Esophagus muscularis mucosa (tissue), 4 donors: ENCODE measurements around the gene PCGF1. TPM values are rescaled to one million over a fixed set of nuclear protein-coding genes. Genes with fewer than 3 reads are reported as not detected.

Experiments
- DNase-seq: peaks from one replicate; pipeline ENCODE4 v3.0.0-alpha.2; 2017; ENCODE audit errors: extremely low spot score
- H3K27ac ChIP-seq, 4 donors: fragments of 200-600 bp; sonication (generic); replicated peaks in 1 of 4; 1 replicate in 3 of 4; 2 replicates in 1 of 4; pipeline ENCODE4 v1.5.1; 2016 to 2019; ENCODE audit warnings: mild to moderate bottlenecking in 1 of 4
- H3K27me3 ChIP-seq, 4 donors: fragments of 200-600 bp; sonication (generic); one replicate each; pipeline versions ENCODE4 v1.5.1 to v1.6.0; 2016 to 2019
- H3K36me3 ChIP-seq, 4 donors: fragments of 200-600 bp; sonication (generic); one replicate each; pipeline ENCODE4 v1.5.1; 2016 to 2019
- H3K4me1 ChIP-seq, 4 donors: fragments of 200-600 bp; sonication (generic); one replicate each; pipeline ENCODE4 v1.5.1; 2016 to 2019
- H3K4me3 ChIP-seq, 4 donors: fragments of 200-600 bp; sonication (generic); 1 replicate in 2 of 4; 2 replicates in 2 of 4; pipeline ENCODE4 v1.5.1; 2016 to 2019; ENCODE audit warnings: mild to moderate bottlenecking in 4 of 4, moderate library complexity in 1 of 4
- H3K9me3 ChIP-seq, 4 donors: fragments of 200-600 bp; sonication (generic); 1 replicate in 3 of 4; 2 replicates in 1 of 4; pipeline ENCODE4 v1.5.1; 2016 to 2019
- EP300 ChIP-seq: sonication (generic); formaldehyde crosslinking; IDR thresholded peaks from one replicate; pipeline ENCODE4 v1.6.1; 2017; ENCODE audit warnings: antibody characterized with exemption
- POLR2A ChIP-seq: fragments of 450-650 bp; IDR thresholded peaks from one replicate; pipeline ENCODE4 v1.6.1; 2017; ENCODE audit warnings: antibody characterized with exemption, moderate library complexity, mild to moderate bottlenecking, low read depth
- POLR2AphosphoS5 ChIP-seq, 2 donors: sonication (generic); formaldehyde crosslinking; IDR thresholded peaks; one replicate each; pipeline ENCODE4 v1.6.1; 2017; ENCODE audit warnings: antibody characterized with exemption in 2 of 2
- WGBS: methylation state at CpG from one replicate; pipeline ENCODE4 v1.1.5; 2018; 5-methylcytosine and 5-hydroxymethylcytosine counted together
- intact Hi-C: fragments of 100-400 bp; cut with DNase I; formaldehyde crosslinking; loops from one replicate; pipeline ENCODE4 v1.15.1; 2023
- total RNA-seq, 4 donors: library from RNA; depleted of rRNA; stranded (reverse); fragments of >200 nt; gene quantifications; one replicate each; pipeline versions ENCODE4 v1.1.0 to v1.2.1, GENCODE V29; 2016
- TF ChIP-seq, protein P1 (sequence below), 3 experiments: fragments of 200-600 bp in 2 of 3; fragments of 450-650 bp in 1 of 3; sonication (generic) in 2 of 3; IDR thresholded peaks; one replicate each; pipeline ENCODE4 v1.5.1; 2017 to 2019; ENCODE audit warnings: antibody characterized with exemption in 3 of 3, mild to moderate bottlenecking in 2 of 3, moderate library complexity in 1 of 3

PCGF1 gene
- total RNA-seq, 4 donors from 2014 or later = 11.3 to 14.1 (median 12.7) TPM

DNA sequence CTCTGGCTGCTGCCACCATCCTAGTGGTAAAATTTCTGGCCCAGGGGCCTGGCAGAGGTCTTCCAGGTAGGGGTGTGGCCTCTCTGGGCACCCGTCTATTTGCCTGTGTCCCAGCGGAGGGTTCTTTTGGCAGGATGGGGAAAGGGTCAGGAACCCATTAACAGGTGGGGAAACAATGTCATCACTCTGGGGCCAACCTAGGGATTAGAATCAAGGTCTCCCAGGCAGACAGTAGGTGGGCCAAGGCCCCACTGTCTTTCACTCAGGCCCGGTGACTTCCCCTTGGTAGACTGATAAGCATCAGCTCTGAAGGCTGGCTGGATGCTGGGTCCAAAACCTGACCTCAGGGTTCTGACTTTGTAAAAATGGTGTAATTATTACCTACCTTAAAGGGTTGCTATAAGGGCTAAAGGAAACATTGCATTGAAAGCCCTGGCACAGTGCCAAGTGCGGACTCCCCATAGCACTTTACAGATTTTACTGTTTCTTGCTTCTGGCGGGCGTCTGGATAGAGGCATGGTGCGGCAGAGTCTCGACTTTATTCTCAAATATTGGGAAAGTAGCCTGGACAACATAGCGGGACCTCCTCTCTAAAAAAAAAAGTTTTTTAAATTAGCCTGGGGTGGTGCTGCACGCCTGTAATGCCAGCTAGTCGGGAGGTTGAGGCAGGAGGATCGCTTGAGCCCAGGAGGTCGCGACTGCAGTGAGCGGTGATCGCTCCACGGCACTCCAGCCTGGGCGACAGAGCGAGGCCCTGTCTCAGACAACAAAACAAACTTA, 10.3 kb downstream of the PCGF1 start:
- WGBS = 68% methylated on average over 12 of the region's 19 CpGs
- H3K27me3 ChIP-seq = peaks cover 0 to 55% (median 41%) of the 10 kb centered on the region in 4 donors

DNA sequence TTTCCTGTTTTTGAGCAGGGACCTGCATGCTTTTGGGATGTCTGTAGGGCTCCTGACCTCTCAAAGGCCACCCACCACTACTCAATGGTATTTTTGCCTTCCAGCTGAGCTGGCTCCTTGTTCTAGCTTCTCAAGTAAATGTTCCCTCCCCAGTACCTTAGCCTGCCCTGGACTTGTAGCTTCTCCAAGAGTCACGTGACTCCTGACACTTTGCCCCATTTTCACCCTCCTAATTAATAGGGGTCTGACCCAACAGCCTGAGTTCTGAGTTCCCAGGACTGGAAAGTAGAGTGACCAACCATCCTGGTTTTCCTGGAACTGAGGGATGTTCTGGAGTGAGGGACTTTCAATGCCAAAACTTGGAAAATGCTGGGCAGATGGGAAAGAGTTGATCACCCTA, 12.1 kb downstream of the PCGF1 start:
- intact Hi-C loops = no loop called here
- no peak overlapping the region for H3K4me3 ChIP-seq
- H3K4me1 ChIP-seq = peaks cover 25 to 29% (median 27%) of the 10 kb centered on the region in 4 donors
- 86% methylated on average over 1 of the region's 1 CpG for WGBS
- peaks cover 31 to 42% (median 42%) of the 10 kb centered on the region in 4 donors for H3K36me3 ChIP-seq
- no peak overlapping the region for H3K27ac ChIP-seq
- peaks cover 0 to 38% (median 32%) of the 10 kb centered on the region in 4 donors for H3K27me3 ChIP-seq
- H3K9me3 ChIP-seq = no peaks in the 10 kb centered on the region
- TF ChIP-seq POLR2A (no peak), EP300 (no peak), POLR2AphosphoS5 (IDR thresholded peaks at IDR 0.05) (no peak)
- TF ChIP-seq, protein P1, sequence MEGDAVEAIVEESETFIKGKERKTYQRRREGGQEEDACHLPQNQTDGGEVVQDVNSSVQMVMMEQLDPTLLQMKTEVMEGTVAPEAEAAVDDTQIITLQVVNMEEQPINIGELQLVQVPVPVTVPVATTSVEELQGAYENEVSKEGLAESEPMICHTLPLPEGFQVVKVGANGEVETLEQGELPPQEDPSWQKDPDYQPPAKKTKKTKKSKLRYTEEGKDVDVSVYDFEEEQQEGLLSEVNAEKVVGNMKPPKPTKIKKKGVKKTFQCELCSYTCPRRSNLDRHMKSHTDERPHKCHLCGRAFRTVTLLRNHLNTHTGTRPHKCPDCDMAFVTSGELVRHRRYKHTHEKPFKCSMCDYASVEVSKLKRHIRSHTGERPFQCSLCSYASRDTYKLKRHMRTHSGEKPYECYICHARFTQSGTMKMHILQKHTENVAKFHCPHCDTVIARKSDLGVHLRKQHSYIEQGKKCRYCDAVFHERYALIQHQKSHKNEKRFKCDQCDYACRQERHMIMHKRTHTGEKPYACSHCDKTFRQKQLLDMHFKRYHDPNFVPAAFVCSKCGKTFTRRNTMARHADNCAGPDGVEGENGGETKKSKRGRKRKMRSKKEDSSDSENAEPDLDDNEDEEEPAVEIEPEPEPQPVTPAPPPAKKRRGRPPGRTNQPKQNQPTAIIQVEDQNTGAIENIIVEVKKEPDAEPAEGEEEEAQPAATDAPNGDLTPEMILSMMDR (IDR thresholded peaks at IDR 0.05) = no peak
- no peak for DNase-seq

More for the DNA sequence above, 10.3 kb downstream of the PCGF1 start:
- H3K4me3 ChIP-seq = peak overlapping the region in 3 of 4 donors; percentile 31 to 40 (median 38)
- intact Hi-C loops = no loop called here
- DNase-seq = no peak
- no peaks in the 10 kb centered on the region for H3K9me3 ChIP-seq
- H3K36me3 ChIP-seq = peaks cover 15 to 25% (median 24%) of the 10 kb centered on the region in 4 donors
- no peak overlapping the region for H3K27ac ChIP-seq
- peaks cover 27 to 31% (median 28%) of the 10 kb centered on the region in 4 donors for H3K4me1 ChIP-seq
- TF ChIP-seq, protein P1 (IDR thresholded peaks at IDR 0.05) = no peak
- no peak for TF ChIP-seq EP300
- TF ChIP-seq POLR2AphosphoS5 (IDR thresholded peaks at IDR 0.05) = no peak
- TF ChIP-seq POLR2A = no peak

DNA sequence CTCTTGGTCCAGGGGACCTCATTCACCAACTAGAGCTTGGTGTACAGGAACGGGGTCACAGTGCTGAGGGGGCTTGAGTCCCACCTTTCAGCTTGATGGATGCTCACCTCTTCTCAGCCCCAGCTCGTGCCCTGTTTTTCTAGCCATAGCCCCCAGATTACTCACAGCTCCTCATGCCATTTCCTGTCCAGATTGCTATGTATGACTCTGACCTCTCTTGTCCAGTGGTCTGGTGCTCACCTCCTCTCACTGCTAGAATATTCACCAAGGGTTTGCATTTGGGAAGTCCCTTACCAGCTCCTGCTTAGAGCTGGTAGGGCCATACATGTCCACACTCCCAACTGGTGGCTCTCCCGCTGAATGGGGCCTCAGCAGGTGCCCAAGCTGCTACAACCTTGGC, 13.9 kb downstream of the PCGF1 start:
- Histone ChIP-seq H3K27ac (no peak overlapping the region), H3K27me3 (peaks cover 0 to 19% (median 13%) of the 10 kb centered on the region in 4 donors), H3K9me3 (no peaks in the 10 kb centered on the region), H3K4me3 (no peak overlapping the region), H3K36me3 (peaks cover 36 to 61% (median 53%) of the 10 kb centered on the region in 4 donors), H3K4me1 (peaks cover 12 to 14% (median 13%) of the 10 kb centered on the region in 4 donors)
- WGBS = 93% methylated on average over 3 of the region's 3 CpGs
- intact Hi-C loops = no loop called here
- TF ChIP-seq EP300 (no peak), POLR2AphosphoS5 (IDR thresholded peaks at IDR 0.05) (no peak), POLR2A (no peak)
- TF ChIP-seq, protein P1 (IDR thresholded peaks at IDR 0.05) = no peak
- no peak for DNase-seq

DNA sequence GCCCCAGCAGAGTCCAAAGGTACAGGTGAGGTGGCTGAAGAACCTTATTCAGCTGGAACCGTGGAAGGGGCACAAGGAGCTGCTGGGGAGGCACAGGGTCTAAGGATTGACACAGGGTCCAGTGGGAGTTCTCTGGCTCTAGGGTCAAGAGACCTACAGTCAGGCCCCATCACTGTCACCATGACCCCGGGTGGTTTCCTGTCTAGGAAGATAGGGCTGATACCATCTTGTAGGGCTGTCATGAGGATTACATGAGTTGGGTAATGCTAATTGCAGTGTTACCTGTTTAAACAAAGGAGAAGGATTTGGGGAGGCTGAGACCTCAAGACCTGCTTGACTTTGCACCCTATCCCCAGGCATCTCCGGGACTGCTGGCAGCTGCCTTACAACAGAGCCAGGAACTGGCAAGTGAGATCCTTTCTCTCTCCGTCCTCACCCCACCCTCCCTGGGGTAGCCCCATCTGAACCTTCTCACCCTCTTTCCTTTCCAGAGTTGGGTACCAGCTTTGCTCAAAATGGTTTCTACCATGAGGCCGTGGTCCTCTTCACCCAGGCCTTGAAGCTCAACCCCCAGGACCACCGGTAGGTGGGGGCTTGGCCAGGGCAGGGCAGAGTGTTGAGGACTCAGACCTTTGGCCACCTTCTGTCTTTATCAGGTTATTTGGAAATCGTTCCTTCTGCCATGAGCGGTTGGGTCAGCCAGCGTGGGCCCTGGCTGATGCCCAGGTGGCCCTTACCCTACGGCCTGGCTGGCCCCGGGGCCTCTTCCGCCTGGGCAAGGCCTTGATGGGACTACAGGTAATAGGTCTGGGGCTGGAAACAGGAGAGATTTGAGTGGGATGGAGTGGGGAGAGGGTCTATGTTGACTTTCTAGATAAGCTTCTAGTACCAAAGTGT, 15.6 kb downstream of the PCGF1 start:
- H3K4me3 ChIP-seq = no peak overlapping the region
- TF ChIP-seq, protein P1 (IDR thresholded peaks at IDR 0.05) = no peak
- no peak for TF ChIP-seq POLR2A
- no peak for TF ChIP-seq EP300
- TF ChIP-seq POLR2AphosphoS5 (IDR thresholded peaks at IDR 0.05) = no peak
- H3K9me3 ChIP-seq = no peaks in the 10 kb centered on the region
- H3K4me1 ChIP-seq = no peaks in the 10 kb centered on the region
- peaks cover 36 to 78% (median 67%) of the 10 kb centered on the region in 4 donors for H3K36me3 ChIP-seq
- H3K27ac ChIP-seq = no peak overlapping the region
- intact Hi-C loops = no loop called here
- peaks cover 0 to 2% (median 0%) of the 10 kb centered on the region in 4 donors for H3K27me3 ChIP-seq
- DNase-seq = no peak
- 91% methylated on average over 12 of the region's 12 CpGs for WGBS
